Placental pericyte (primary cell): Measurements from ENCODE around the gene ID3. TPM values are rescaled to one million over a fixed set of nuclear protein-coding genes. Genes with fewer than 3 reads are reported as not detected.

ENCODE experiments used
- total RNA-seq: library from RNA; depleted of rRNA; stranded (reverse); fragments of >200 nt; gene quantifications from 2 replicates; pipeline ENCODE4 v1.2.3, GENCODE V29; 2012

The ID3 gene, protein sequence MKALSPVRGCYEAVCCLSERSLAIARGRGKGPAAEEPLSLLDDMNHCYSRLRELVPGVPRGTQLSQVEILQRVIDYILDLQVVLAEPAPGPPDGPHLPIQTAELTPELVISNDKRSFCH
- 156 and 168 TPM in 2 replicates for total RNA-seq

DNA sequence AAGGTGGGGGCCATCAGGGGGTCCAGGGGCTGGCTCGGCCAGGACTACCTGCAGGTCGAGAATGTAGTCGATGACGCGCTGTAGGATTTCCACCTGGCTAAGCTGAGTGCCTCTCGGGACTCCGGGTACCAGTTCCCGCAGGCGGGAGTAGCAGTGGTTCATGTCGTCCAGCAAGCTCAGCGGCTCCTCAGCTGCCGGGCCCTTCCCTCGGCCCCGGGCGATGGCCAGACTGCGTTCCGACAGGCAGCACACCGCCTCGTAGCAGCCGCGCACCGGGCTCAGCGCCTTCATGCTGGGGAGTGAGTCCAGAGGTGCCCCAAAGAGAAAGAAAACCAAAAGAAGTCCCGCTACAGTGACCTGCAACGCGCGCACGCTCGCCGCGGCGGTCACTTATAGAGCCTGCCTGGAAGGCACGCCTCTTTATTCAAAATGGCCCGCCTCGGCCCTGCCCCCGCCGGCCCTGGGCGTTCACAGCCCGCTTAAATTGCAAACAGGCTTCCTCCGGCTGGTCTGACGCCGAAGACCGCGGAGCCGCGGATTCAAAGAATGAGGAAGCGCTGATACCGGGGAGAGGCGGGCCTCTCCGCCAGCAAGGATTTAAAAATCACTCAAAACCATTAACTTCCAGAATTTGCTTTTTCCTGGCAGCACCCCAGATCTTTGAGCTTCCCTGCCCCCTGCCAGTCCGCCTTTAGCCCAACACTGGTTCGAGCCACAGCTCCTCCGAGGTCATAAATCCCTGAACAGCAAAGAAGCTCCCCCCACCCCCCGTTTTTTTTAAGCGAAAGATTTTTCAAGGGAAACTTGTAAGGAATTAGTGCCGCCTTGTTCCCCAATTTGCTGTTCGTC lies at the start of gene ID3:
Gene ID3, minus strand, starts transcription at position 366 of the 849 bp plus-strand sequence. Its CDS starts 75 bp downstream, at position 291.

DNA sequence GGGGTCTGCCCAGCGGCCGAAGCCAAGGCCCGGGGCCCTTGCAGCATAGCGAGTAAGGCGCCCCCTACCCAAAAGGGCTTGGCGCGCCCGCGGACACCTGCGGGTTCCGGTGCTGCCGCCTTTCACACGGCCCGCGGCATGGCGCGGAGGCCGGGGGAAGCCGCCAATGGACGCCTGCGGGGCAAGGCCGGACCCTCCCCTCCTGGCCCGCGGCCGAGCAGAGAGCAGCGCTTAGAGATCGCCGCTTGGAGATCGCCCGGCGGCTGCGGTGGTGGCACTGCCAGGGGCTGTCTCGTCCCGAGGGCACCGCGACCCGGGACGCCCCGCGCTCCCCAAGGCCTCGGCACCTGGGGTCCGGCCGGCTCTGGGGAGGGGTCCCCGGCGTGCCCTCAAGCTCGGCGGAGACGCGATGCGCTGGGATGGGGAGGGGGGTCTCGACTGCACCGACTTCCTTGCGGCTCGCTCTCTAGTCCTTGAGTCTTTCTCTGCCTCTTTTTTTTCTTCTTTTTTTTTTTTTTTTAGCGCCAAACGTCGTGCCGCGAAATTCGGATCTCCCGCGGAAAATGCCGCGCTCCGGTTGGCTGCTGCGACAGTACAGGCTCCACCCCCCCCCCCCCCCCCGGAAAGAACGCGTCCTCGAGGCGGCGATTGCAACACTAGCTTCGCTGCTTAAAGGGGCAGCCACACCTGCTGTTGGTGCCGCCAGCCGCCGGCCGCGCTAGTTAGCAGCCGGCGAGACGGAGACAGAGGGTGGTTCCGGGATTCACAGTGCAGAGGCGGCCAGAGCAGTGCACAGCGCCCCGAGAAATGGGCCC lies 28.3 kb downstream of the ID3 start, which contains the start of gene E2F2:
Gene E2F2, minus strand, starts transcription at position 487 of the 815 bp plus-strand sequence. Its CDS starts 440 bp downstream, at position 47.

Other genes with a start within 250 kb of the ID3 start
- 72.9 and 92.8 TPM in 2 replicates for gene HNRNPR, start 215.2 kb downstream of the ID3 start, total RNA-seq
- gene ZNF436, start 189.7 kb downstream of the ID3 start, total RNA-seq = 10.1 and 13.5 TPM in 2 replicates
- gene TCEA3, start 134.8 kb downstream of the ID3 start, total RNA-seq = 6.4 and 25.4 TPM in 2 replicates
- 16.6 and 36.1 TPM in 2 replicates for gene ASAP3, start 75.3 kb downstream of the ID3 start, total RNA-seq
- gene E2F2, start 28.3 kb downstream of the ID3 start, total RNA-seq = under 0.01 and 2.7 TPM in 2 replicates
- gene RPL11, start 132.3 kb upstream of the ID3 start, total RNA-seq = 344 and 681 TPM in 2 replicates
- gene ELOA, start 184.0 kb upstream of the ID3 start, total RNA-seq = 48.4 and 56.4 TPM in 2 replicates
- 22.3 and 36.8 TPM in 2 replicates for gene PITHD1, start 218.9 kb upstream of the ID3 start, total RNA-seq
- gene LYPLA2, start 231.6 kb upstream of the ID3 start, total RNA-seq = 53.2 and 96.9 TPM in 2 replicates
- gene GALE, start 241.3 kb upstream of the ID3 start, total RNA-seq = 42.7 and 63.9 TPM in 2 replicates